Testis (tissue), 3 donors: ENCODE results near the gene IMMP2L. TPM values are rescaled to one million over a fixed set of nuclear protein-coding genes. Genes with fewer than 3 reads are reported as not detected.

Experiments
- DNase-seq: peaks from one replicate; pipeline ENCODE4 v3.0.0-alpha.2; 2019
- H3K27ac ChIP-seq, 2 donors: fragments of 200-600 bp; sonication (generic); one replicate each; pipeline ENCODE4 v1.5.1; 2019
- H3K27me3 ChIP-seq: fragments of 200-600 bp; sonication (generic); one replicate; pipeline ENCODE4 v1.5.1; 2019
- H3K36me3 ChIP-seq: fragments of 200-600 bp; sonication (generic); one replicate; pipeline ENCODE4 v1.5.1; 2017; ENCODE audit warnings: low read depth; ENCODE audit errors: missing control alignments
- H3K4me1 ChIP-seq: fragments of 200-600 bp; sonication (generic); one replicate; pipeline ENCODE4 v1.5.1; 2019
- H3K4me3 ChIP-seq, 2 donors: fragments of 200-600 bp; sonication (generic); one replicate each; pipeline ENCODE4 v1.5.1; 2017 to 2019
- H3K9me3 ChIP-seq: fragments of 200-600 bp; sonication (generic); one replicate; pipeline ENCODE4 v1.5.1; 2017
- CTCF ChIP-seq, 3 experiments: fragments of 450-650 bp in 2 of 3; fragments of 200-600 bp in 1 of 3; sonication (generic) in 1 of 3; IDR thresholded peaks; one replicate each; pipeline ENCODE4 v1.5.1; 2016 to 2019; ENCODE audit warnings: antibody characterized with exemption in 3 of 3, mild to moderate bottlenecking in 2 of 3, moderate library complexity in 1 of 3
- POLR2A ChIP-seq: fragments of 450-650 bp; IDR thresholded peaks from one replicate; pipeline ENCODE4 v1.6.1; 2017; ENCODE audit warnings: antibody characterized with exemption, mild to moderate bottlenecking, moderate library complexity
- WGBS, 2 donors: methylation state at CpG; one replicate each; pipeline ENCODE4 v1.1.5; 2018; 5-methylcytosine and 5-hydroxymethylcytosine counted together
- intact Hi-C: fragments of 100-400 bp; cut with DNase I; formaldehyde crosslinking; loops from one replicate; pipeline ENCODE4 v1.15.1; 2023; ENCODE audit warnings: low total_unique reads
- polyA plus RNA-seq: library from polyadenylated mRNA; stranded (reverse); fragments of 350-450 nt; fragmentation: Illumina TruSeq; extraction: RNeasy Lipid Tissue Mini Kit (QIAGEN cat#74804); gene quantifications from one replicate; pipeline ENCODE4 v1.2.3, GENCODE V29; 2014; ENCODE audit warnings: low read depth, low replicate concordance; ENCODE audit not compliant: insufficient read depth
- total RNA-seq, 2 donors: library from RNA; depleted of rRNA; stranded (reverse); fragments of >200 nt; gene quantifications; one replicate each; pipeline ENCODE4 v1.2.3, GENCODE V29; 2016

Gene IMMP2L
- total and polyA plus RNA-seq, 3 donors from 2014 or later, result 10.7 to 12.4 (median 11.2) TPM

GRCh38 chr7:111173990-111174389, 388.3 kb downstream of the IMMP2L start:
- Histone ChIP-seq H3K27me3 (no peaks in the 10 kb centered on the region), H3K27ac (no peak overlapping the region), H3K4me1 (no peaks in the 10 kb centered on the region), H3K36me3 (no peaks in the 10 kb centered on the region), H3K9me3 (no peaks in the 10 kb centered on the region), H3K4me3 (no peak overlapping the region)
- TF ChIP-seq POLR2A (no peak), CTCF (IDR thresholded peaks at IDR 0.05) (no peak)
- DNase-seq, result no peak
- intact Hi-C loops, result no loop called here
- WGBS, 2 donors, result 82 to 91% methylated on average over 2 of the region's 2 CpGs

GRCh38 chr7:111173528-111173927, 388.8 kb downstream of the IMMP2L start:
- 58 to 73% methylated on average over 2 of the region's 2 CpGs for WGBS, 2 donors
- Histone ChIP-seq H3K27me3 (no peaks in the 10 kb centered on the region), H3K4me3 (no peak overlapping the region), H3K4me1 (no peaks in the 10 kb centered on the region), H3K36me3 (no peaks in the 10 kb centered on the region), H3K27ac (no peak overlapping the region), H3K9me3 (no peaks in the 10 kb centered on the region)
- TF ChIP-seq CTCF (IDR thresholded peaks at IDR 0.05) (no peak), POLR2A (no peak)
- DNase-seq, result no peak
- intact Hi-C loops, result no loop called here

- Histone ChIP-seq H3K9me3 (no peaks in the 10 kb centered on the region), H3K36me3 (no peaks in the 10 kb centered on the region), H3K27ac (no peak overlapping the region), H3K4me1 (no peaks in the 10 kb centered on the region), H3K27me3 (no peaks in the 10 kb centered on the region), H3K4me3 (no peak overlapping the region)
- intact Hi-C loops, result no loop called here
- DNase-seq, result no peak
- TF ChIP-seq POLR2A (no peak), CTCF (IDR thresholded peaks at IDR 0.05) (no peak)
- 91% methylated on average over 2 of the region's 2 CpGs for WGBS, 2 donors
These were observed 389.6 kb downstream of the IMMP2L start for GRCh38 chr7:111172564-111173257.

- 62 to 64% methylated on average over 2 of the region's 2 CpGs for WGBS, 2 donors
- no peak overlapping the region for H3K4me3 ChIP-seq
- no peaks in the 10 kb centered on the region for H3K27me3 ChIP-seq
- no peak for DNase-seq
- intact Hi-C loops, result no loop called here
- no peaks in the 10 kb centered on the region for H3K36me3 ChIP-seq
- TF ChIP-seq POLR2A, result no peak
- no peaks in the 10 kb centered on the region for H3K4me1 ChIP-seq
- H3K27ac ChIP-seq, result no peak overlapping the region
- no peaks in the 10 kb centered on the region for H3K9me3 ChIP-seq
These were observed 394.1 kb downstream of the IMMP2L start for GRCh38 chr7:111168182-111168581.

GRCh38 chr7:111164442-111164841, 397.9 kb downstream of the IMMP2L start:
- 53 to 80% methylated on average over 1 of the region's 1 CpG for WGBS, 2 donors
- no peaks in the 10 kb centered on the region for H3K4me1 ChIP-seq
- TF ChIP-seq CTCF (IDR thresholded peaks at IDR 0.05), result no peak
- TF ChIP-seq POLR2A, result no peak
- intact Hi-C loops, result no loop called here
- no peak overlapping the region for H3K27ac ChIP-seq
- DNase-seq, result no peak
- no peaks in the 10 kb centered on the region for H3K36me3 ChIP-seq
- H3K27me3 ChIP-seq, result no peaks in the 10 kb centered on the region
- no peaks in the 10 kb centered on the region for H3K9me3 ChIP-seq
- H3K4me3 ChIP-seq, result no peak overlapping the region
